GM19238 (cell line): ENCODE measurements around the gene KCTD17.

Source experiments
- DNase-seq: peaks from one replicate; pipeline ENCODE4 v3.0.0; 2011; ENCODE audit warnings: low spot score; ENCODE audit not compliant: insufficient read length

The KCTD17 gene

GRCh38 chr22:37020192-37020479 is 31.4 kb upstream of the KCTD17 start:
- no peak for DNase-seq

- DNase-seq, result no peak
Observed at GRCh38 chr22:37021041-37021440, 30.5 kb upstream of the KCTD17 start.

- peak; percentile 68 for DNase-seq
Observed at GRCh38 chr22:37021710-37022482, 29.6 kb upstream of the KCTD17 start.

- no peak for DNase-seq
Observed at GRCh38 chr22:37022483-37023337, 28.8 kb upstream of the KCTD17 start.

GRCh38 chr22:37023743-37024338 is 27.7 kb upstream of the KCTD17 start:
- no peak for DNase-seq

DNA sequence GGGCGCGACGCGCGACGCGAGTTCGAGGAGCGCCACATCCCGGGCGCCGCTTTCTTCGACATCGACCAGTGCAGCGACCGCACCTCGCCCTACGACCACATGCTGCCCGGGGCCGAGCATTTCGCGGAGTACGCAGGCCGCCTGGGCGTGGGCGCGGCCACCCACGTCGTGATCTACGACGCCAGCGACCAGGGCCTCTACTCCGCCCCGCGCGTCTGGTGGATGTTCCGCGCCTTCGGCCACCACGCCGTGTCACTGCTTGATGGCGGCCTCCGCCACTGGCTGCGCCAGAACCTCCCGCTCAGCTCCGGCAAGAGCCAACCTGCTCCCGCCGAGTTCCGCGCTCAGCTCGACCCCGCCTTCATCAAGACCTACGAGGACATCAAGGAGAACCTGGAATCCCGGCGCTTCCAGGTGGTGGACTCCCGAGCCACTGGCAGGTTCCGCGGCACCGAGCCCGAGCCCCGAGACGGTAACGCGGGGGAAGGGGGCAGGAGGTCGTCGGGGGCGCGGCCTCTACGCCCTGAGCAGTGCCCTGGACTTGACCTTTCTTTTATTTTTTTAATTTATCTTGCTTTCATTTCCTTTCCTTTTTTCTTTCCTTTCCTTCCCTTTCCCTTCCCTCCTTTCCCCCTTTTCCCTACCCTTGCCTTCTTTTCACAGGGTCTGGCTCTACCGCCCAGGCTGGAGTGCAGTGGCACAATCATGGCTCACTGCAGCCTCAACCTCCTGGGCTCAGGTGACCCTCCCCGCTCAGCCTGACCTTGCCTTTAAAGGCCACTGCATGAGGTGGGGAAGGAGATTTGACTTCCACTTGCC is 27.0 kb upstream of the KCTD17 start:
- no peak for DNase-seq

DNA sequence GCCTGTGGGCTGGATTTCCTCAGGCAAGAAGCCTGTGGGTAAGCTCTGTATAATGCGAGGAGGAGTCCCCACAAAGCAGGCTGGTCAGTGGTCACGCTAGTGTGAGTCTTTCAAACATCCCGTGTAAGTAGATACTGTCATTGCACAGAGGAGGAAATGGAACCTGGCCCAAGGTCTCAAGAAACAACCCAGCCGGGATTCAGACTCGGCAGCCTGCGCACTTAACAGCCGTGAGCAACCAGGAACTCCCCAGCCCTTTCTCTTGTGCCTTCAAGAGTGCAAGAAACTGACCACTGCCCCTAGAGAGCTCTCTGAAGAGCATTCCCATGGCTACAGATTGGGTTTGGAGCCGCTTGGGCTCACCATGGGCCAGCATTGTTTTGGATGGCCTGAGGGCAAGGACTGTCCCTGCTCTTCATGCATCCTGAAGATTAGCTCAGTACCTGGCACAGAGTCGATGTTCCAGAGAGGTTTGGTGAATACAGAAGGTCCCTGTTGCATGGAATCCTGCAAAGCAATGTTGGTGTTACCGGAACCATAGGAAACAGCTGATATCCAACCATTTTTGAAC is 26.0 kb upstream of the KCTD17 start:
- DNase-seq, result no peak

DNA sequence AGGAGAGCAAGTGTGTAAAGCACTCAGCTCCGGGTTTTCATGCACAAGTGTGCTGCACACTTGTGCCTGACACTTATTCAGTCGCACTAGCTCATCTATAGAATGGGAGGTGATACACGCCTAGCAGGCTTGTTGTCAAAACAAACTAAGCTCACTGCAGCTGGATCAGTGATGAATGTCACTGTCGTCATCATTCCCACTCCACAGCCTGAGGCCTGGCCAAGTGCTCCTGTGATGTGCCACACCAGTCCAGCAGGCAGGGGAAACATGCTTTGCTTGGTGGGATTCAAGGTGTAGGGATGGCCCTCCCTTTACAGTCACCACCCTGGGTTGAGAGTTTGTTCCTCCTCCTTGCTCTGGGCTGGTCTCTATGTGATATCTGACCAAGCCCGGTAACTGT is 25.2 kb upstream of the KCTD17 start:
- no peak for DNase-seq

- DNase-seq, result no peak
Observed at GRCh38 chr22:37027556-37027955, 24.0 kb upstream of the KCTD17 start.

- DNase-seq, result no peak
Observed at GRCh38 chr22:37028692-37029674, 22.6 kb upstream of the KCTD17 start.

DNA sequence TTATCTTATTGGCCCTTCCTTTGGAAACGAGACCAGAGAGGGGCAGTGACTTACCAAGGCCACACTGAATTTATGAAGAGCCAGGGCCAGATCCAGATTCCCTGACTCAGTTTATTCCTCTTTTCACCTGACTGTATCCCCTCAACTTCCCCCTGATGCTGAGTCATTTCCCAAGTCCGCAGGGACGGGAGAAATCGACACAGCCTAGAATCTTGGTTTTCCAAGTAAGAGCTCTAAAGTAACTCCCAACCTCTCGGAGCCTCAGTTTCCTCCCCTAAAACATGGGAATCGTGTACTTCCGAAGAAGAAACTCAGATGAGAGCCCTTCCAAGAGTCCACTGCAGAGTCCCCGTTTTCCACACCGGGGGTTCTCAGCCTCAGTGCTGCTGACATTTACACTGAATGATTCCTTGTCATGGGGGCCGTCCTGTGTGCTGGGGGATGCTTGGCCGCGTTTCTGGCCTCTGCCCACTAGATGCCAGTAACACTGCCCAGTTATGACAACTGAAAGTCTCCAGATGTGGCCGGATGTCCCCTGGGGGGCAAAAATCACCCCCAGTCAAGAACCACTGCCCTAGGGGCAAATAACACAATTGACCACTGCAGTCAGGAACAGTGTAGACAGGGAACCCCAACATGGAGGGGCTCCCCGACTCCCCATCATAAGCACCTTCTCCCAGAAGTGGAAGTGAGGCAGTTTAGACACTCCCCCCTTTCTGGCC is 20.8 kb upstream of the KCTD17 start:
- DNase-seq, result no peak

GRCh38 chr22:37032134-37032534 is 19.4 kb upstream of the KCTD17 start:
- no peak for DNase-seq

DNA sequence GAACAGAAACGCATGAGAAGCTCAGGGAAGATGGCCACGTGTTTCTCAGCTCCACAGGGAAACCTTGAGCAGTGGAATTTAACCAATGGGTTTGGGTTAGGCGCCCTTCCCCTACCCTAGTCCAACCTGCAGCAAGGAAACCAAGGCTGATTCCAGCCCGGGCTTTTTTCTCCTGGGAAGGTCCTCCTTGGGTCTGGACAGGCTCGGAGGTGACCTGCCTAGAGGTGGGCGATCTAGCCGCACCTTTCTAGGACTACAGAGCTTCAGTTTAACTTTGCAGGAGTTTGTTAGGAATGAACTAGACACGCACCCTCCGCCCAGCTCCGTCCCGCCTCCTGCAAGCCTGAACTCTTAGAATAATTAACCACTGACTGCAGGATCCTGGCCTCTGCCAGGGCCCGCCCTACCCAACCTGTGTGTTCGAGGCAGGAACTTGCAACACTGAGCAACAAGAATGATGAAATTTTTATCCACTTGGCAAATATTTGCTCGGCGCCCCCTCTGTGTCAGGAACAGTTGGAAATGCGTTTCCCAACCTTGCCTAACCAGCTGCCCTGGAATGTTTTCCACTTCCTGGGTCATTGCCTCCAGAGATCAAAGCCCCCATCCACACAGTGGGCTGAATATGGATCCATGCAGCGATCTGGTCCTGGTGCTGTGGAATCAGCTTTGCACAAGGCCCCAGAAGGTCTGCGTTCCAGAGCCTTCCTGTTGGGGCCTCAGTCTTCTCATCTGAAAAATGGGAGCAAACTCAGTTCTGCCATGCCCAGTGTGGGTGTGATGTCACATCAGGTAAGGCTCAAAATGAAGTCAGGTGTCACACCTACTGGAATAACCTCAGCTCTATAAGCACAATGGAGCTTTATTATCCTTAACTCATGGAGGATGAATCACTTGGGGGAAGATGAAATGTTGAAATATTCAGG is 18.7 kb upstream of the KCTD17 start:
- no peak for DNase-seq

- DNase-seq, result no peak
Observed at GRCh38 chr22:37033605-37034430, 17.7 kb upstream of the KCTD17 start.

DNA sequence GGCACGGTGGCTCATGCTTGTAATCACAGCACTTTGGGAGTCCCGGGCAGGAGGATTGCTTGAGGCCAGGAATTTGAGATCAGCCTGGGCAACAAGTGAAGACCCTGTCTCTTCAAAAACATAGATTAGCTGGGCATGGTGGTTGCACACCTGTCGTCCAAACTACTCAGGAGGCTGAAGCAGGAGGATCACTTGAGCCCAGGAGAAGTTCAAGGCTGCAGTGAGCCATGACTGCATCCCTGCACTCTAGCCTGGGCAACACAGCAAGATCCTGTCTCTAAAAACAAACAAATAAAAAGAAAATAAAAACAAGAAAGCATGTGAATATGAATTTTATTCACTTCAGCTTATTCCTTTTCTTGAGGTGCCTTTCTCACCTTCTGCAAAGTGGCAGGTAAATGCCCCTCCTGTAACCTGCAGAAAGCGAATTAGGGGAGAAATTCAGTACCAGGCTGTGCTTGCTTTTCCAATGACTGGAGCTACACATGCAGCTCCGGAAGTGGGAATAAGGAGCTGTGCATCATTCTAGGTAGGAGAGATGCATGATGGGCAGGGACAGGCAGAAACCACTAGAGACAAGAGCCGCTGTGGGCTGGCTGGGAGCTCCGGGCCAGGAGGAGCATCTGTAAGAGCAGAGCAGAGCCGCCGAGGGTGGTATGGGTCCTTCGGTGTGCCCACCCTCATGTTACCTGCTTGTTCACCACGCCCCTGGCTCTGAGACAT is 14.7 kb upstream of the KCTD17 start:
- no peak for DNase-seq

DNA sequence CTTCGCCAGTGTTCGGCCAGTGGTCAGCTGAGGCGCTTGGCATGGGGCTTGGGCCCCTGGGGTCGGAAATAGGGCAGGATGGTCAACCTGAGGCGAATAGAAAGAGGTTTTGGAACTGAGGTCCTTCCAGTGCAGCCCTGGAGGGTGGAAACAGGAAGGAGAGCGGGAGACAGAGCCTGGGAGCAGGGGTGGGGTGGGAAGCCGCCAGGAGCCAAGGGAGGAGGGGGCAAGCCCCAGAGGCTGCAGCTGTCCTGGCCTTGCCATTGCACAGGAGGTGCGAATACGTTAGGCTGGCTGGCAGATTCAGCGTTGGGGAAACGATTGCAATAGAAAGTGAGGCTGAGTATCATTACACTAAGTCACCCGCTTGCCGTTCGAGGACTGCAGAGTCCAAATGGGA is 13.9 kb upstream of the KCTD17 start:
- no peak for DNase-seq

DNA sequence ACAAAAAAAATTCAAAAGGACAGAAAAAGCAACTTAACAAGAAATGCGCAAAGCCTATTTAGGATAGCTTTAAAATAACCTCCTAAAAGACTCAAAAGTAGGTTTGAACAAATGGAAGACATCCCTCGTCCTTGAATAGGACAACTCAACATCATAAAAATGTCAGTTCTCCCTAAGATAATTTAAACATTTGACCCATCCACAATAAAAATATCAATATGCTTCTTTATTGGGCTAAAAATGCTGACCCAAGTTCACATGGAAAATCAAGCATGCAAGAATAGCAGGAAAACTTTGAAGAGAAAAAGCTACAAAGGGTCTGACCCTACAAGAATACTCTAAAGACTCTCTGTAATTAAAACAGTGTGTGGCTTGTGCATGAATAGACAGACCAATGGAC is 12.1 kb upstream of the KCTD17 start:
- no peak for DNase-seq
